B cell (primary cell): ENCODE results near the gene UBE2J2. TPM values are rescaled to one million over a fixed set of nuclear protein-coding genes. Genes with fewer than 3 reads are reported as not detected.

Source experiments
- ATAC-seq: fragments of 200-7000 bp; cut with Tn5 transposase; one replicate; pipeline ENCODE4 v1.10.0; 2021; ENCODE audit warnings: low read depth, mild to moderate bottlenecking, moderate number of reproducible peaks, moderate library complexity
- CTCF ChIA-PET: fragments of 350-600 bp; sonication (Branson Sonifier 250); formaldehyde crosslinking; loops from one replicate; lab custom pipeline; 2021; ENCODE audit warnings: antibody characterized with exemption, inconsistent platforms; lab: Charles Lee
- POLR2A ChIA-PET: fragments of 350-600 bp; sonication (Branson Sonifier 250); formaldehyde crosslinking; loops from one replicate; lab custom pipeline; 2021; ENCODE audit warnings: antibody characterized with exemption; lab: Charles Lee
- DNase-seq: peaks from one replicate; pipeline ENCODE4 v3.0.0; 2013
- H2AFZ ChIP-seq: 2 replicates; pipeline ENCODE4 v1.6.1; 2012; ENCODE audit warnings: mild to moderate bottlenecking, low read depth, low read length; ENCODE audit not compliant: insufficient read depth, poor library complexity, severe bottlenecking
- H3K27ac ChIP-seq, 2 donors: 1 replicate in 1 of 2; 2 replicates in 1 of 2; pipeline ENCODE4 v1.5.1; 2012 to 2013; ENCODE audit warnings: low read length in 2 of 2, mild to moderate bottlenecking in 2 of 2, moderate library complexity in 1 of 2
- H3K27me3 ChIP-seq, 4 experiments: fragments of 200-600 bp in 1 of 4; sonication (generic) in 1 of 4; replicated peaks in 1 of 4; 1 replicate in 2 of 4; 2 replicates in 2 of 4; pipeline versions ENCODE4 v1.6.1 to v1.7.0; 2013 to 2016; ENCODE audit warnings: low read length in 3 of 4, mild to moderate bottlenecking in 2 of 4, mixed read lengths in 1 of 4, moderate library complexity in 1 of 4; ENCODE audit not compliant: insufficient read depth in 4 of 4, control insufficient read depth in 3 of 4; ENCODE audit errors: control extremely low read depth in 1 of 4
- H3K36me3 ChIP-seq, 2 experiments: replicated peaks in 1 of 2; 1 replicate in 1 of 2; 2 replicates in 1 of 2; pipeline versions ENCODE4 v1.6.1 to v1.7.1; 2013; ENCODE audit warnings: low read length in 1 of 2; ENCODE audit not compliant: insufficient read depth in 2 of 2, control insufficient read depth in 1 of 2; ENCODE audit errors: control extremely low read depth in 1 of 2, extremely low read depth in 1 of 2
- H3K4me1 ChIP-seq, 2 donors: fragments of 200-600 bp in 1 of 2; sonication (generic) in 1 of 2; 1 replicate in 1 of 2; 2 replicates in 1 of 2; pipeline versions ENCODE4 v1.5.1 to v1.6.1; 2013 to 2017; ENCODE audit warnings: low read length in 2 of 2; ENCODE audit not compliant: control insufficient read depth in 2 of 2, insufficient read depth in 2 of 2
- H3K4me2 ChIP-seq: replicated peaks from 2 replicates; pipeline ENCODE3; 2012; ENCODE audit warnings: mild to moderate bottlenecking, low read depth, low read length; ENCODE audit not compliant: poor library complexity, severe bottlenecking
- H3K4me3 ChIP-seq, 5 experiments: fragments of 200-600 bp in 1 of 5; sonication (generic) in 1 of 5; 1 replicate in 3 of 5; 2 replicates in 2 of 5; pipeline versions ENCODE4 v1.5.1 to v1.7.0; 2011 to 2016; ENCODE audit warnings: low read length in 4 of 5, mild to moderate bottlenecking in 4 of 5, low read depth in 2 of 5, control low read depth in 1 of 5, moderate library complexity in 1 of 5; ENCODE audit not compliant: insufficient read depth in 1 of 5; ENCODE audit errors: control extremely low read depth in 1 of 5, extremely low read depth in 1 of 5
- H3K79me2 ChIP-seq: fragments of 200-600 bp; sonication (generic); one replicate; pipeline ENCODE4 v1.6.0; 2016; ENCODE audit warnings: low read length; ENCODE audit not compliant: control insufficient read depth, insufficient read depth
- H3K9ac ChIP-seq: fragments of 200-600 bp; sonication (generic); 2 replicates; pipeline ENCODE4 v1.6.1; 2017; ENCODE audit warnings: mild to moderate bottlenecking, low read length, moderate library complexity
- H3K9me3 ChIP-seq, 3 donors: one replicate each; pipeline versions ENCODE4 v1.6.1 to v1.7.1; 2013; ENCODE audit warnings: low read length in 2 of 3; ENCODE audit not compliant: control insufficient read depth in 2 of 3, insufficient read depth in 1 of 3; ENCODE audit errors: control extremely low read depth in 1 of 3
- H4K20me1 ChIP-seq: 2 replicates; pipeline ENCODE4 v1.6.0; 2012; ENCODE audit warnings: mild to moderate bottlenecking, low read length; ENCODE audit not compliant: insufficient read depth, control insufficient read depth, poor library complexity, severe bottlenecking
- H3K27ac Mint-ChIP-seq: one replicate; pipeline ENCODE4 v1.8.0; 2021; ENCODE audit warnings: mixed read lengths
- H3K27me3 Mint-ChIP-seq: one replicate; pipeline ENCODE4 v1.8.0; 2021; ENCODE audit warnings: mixed read lengths
- H3K4me1 Mint-ChIP-seq: one replicate; pipeline ENCODE4 v1.8.0; 2021; ENCODE audit warnings: mixed read lengths
- H3K4me3 Mint-ChIP-seq: one replicate; pipeline ENCODE4 v1.8.0; 2021; ENCODE audit warnings: mixed read lengths
- H3K9me3 Mint-ChIP-seq: one replicate; pipeline ENCODE4 v1.8.0; 2022; ENCODE audit warnings: mixed read lengths; ENCODE audit not compliant: insufficient read depth
- CTCF ChIP-seq: fragments of 200-600 bp; IDR thresholded peaks from one replicate; pipeline ENCODE4 v1.8.0; 2022; ENCODE audit warnings: antibody characterized with exemption, mild to moderate bottlenecking
- EZH2 ChIP-seq: IDR thresholded peaks from 2 replicates; pipeline ENCODE4 v1.6.1; 2012; ENCODE audit warnings: borderline replicate concordance, low read depth, mild to moderate bottlenecking, moderate library complexity, low read length; ENCODE audit not compliant: insufficient read depth, poor library complexity, severe bottlenecking
- WGBS: methylation state at CpG from one replicate; pipeline ENCODE4 v1.1.5; 2013; ENCODE audit warnings: missing lambda C conversion rate; ENCODE audit not compliant: insufficient coverage; 5-methylcytosine and 5-hydroxymethylcytosine counted together
- intact Hi-C: fragments of 100-400 bp; cut with micrococcal nuclease; formaldehyde crosslinking; loops from one replicate; pipeline ENCODE4 v1.10.0; 2022
- polyA plus RNA-seq: library from polyadenylated mRNA; depleted of rRNA; stranded (reverse); fragments of >200 nt; gene quantifications from 2 replicates; pipeline ENCODE4 v1.2.3, GENCODE V29; 2012
- total RNA-seq, 2 donors: library from RNA; stranded (reverse); fragments of 120-200 nt in 1 of 2; gene quantifications; 1 replicate in 1 of 2; 2 replicates in 1 of 2; pipeline versions ENCODE4 v1.2.3 to v1.2.4, GENCODE V29; 2013 to 2022

The UBE2J2 gene
- total and polyA plus RNA-seq, 2 donors (not counting 1 experiment from before 2014, with no cell fraction given), result 40.1 to 115 TPM

DNA sequence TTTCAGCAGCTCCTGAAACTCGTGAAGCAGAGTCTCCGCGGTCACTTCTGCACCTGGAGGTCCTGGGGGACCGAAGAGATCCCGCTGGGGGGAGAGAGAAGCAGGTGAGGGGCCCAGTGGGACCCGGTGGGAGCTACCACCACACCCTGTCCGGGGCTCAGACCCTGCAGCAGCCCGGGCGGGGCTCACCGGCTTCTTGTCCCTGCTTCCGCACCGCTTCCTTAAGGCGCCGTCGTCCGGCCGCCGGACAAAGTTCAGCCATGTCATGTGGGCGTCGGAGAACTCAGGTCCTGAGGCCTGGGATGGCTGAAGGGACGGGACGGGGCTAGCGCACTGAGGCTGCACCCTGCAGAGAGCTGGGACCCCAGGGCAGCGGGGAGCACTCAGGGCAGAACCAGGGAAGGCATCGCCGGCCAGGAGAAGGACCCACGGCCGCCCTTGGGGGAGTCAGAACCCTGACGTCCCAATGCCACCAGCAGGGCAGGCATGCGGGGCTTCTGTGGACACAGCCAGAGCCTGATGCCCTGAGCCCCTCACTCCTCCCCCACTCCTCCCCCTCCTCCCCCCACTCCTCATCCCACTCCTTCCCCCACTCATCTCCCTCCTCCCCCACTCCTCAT lies 29.4 kb downstream of the UBE2J2 start:
- intact Hi-C loops, result no loop called here
- Mint-ChIP-seq H3K9me3 (no peaks in the 10 kb centered on the region), H3K27ac (no peak overlapping the region), H3K4me3 (no peak overlapping the region), H3K27me3 (no peaks in the 10 kb centered on the region), H3K4me1 (no peaks in the 10 kb centered on the region)
- no peak overlapping the region for H3K9ac ChIP-seq
- TF ChIP-seq CTCF, result no peak
- H2AFZ ChIP-seq, result no peak overlapping the region
- POLR2A ChIA-PET, result no interaction called here
- H3K4me1 ChIP-seq, result peaks cover 11 to 14% of the 10 kb centered on the region in 2 donors
- no peak for DNase-seq
- WGBS, result 86% methylated on average over 22 of the region's 30 CpGs
- no peaks in the 10 kb centered on the region for H3K36me3 ChIP-seq
- no peak overlapping the region for H3K4me2 ChIP-seq
- H3K4me3 ChIP-seq, result no peak overlapping the region
- ATAC-seq, result no peak
- CTCF ChIA-PET, result no interaction called here
- H3K9me3 ChIP-seq, result peaks cover 0 to 10% (median 0%) of the 10 kb centered on the region in 3 donors
- H3K27me3 ChIP-seq, result peaks cover 0 to 45% (median 13%) of the 10 kb centered on the region in 4 experiments
- peaks cover 3% of the 10 kb centered on the region for H3K79me2 ChIP-seq
- H3K27ac ChIP-seq, result no peak overlapping the region
- peaks cover 11% of the 10 kb centered on the region for H4K20me1 ChIP-seq

GRCh38 chr1:1243807-1244191 lies 29.9 kb downstream of the UBE2J2 start:
- H4K20me1 ChIP-seq, result peaks cover 11% of the 10 kb centered on the region
- no peak overlapping the region for H3K4me3 ChIP-seq
- ChIA-PET POLR2A (no interaction called here), CTCF (no interaction called here)
- Mint-ChIP-seq H3K4me1 (no peaks in the 10 kb centered on the region), H3K27ac (no peak overlapping the region), H3K4me3 (no peak overlapping the region), H3K9me3 (no peaks in the 10 kb centered on the region), H3K27me3 (no peaks in the 10 kb centered on the region)
- DNase-seq, result no peak
- 83% methylated on average over 23 of the region's 23 CpGs for WGBS
- H3K4me1 ChIP-seq, result peaks cover 11 to 14% of the 10 kb centered on the region in 2 donors
- intact Hi-C loops, result no loop called here
- peaks cover 0 to 49% (median 15%) of the 10 kb centered on the region in 4 experiments for H3K27me3 ChIP-seq
- no peak overlapping the region for H2AFZ ChIP-seq
- no peak overlapping the region for H3K9ac ChIP-seq
- H3K79me2 ChIP-seq, result peaks cover 3% of the 10 kb centered on the region
- no peak overlapping the region for H3K4me2 ChIP-seq
- no peak for TF ChIP-seq CTCF
- TF ChIP-seq EZH2, result no peak
- ATAC-seq, result no peak
- H3K27ac ChIP-seq, result no peak overlapping the region
- no peaks in the 10 kb centered on the region for H3K36me3 ChIP-seq
- H3K9me3 ChIP-seq, result peaks cover 0 to 10% (median 0%) of the 10 kb centered on the region in 3 donors
